CD4-positive, alpha-beta T cell treated with Interleukin-15 for 4 hours (primary cell): ENCODE data around the gene CTDSP2.
"Not testable (repeated sequence)": the region's sequence is repeated elsewhere in the genome, so short reads cannot be mapped to it uniquely, and the experiment has no call there.

Experiments used
- DNase-seq: peaks from one replicate; pipeline ENCODE4 v3.0.0-alpha.2; 2020; ENCODE audit warnings: low spot score

The CTDSP2 gene

DNA sequence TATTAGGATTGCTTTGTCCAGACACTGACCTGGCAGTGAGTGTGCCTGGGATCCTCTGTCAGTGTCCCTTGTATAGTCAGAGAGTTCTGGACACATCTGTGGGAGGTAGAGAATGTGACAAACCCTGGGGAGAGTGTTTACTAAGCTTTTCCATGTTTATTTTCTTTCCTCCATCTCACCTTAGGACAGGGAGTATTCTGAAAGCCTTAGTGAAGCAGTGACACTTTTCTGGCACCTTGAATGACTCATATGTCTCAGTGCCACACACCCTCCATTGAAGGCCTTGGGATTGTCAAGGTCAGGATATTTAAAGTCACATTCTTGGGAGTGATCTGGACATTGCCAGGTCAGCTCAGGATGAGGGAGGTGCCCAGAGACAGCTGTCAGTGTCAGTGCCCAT is 34.9 kb upstream of the CTDSP2 start:
- no peak for DNase-seq

DNA sequence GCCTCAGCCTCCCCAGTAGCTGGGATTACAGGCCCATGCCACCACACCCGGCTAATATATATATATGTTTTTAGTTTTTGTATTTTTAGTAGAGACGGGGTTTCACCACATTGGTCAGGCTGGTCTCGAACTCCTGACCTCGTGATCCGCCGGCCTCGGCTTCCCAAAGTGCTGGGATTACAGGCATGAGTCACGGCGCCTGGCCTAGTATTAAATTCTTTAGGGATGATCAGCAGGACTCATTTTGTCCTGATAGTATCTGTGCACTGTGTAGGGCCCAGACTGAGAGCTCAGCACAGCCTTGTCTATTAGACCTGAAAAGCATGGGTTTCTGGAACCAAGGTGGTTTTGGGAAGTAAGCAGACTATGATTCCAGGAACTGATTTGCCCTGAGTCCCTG is 34.5 kb upstream of the CTDSP2 start:
- not testable (repeated sequence) for DNase-seq

GRCh38 chr12:57877876-57878275 is 31.3 kb upstream of the CTDSP2 start:
- no peak for DNase-seq

- no peak for DNase-seq
Observed at GRCh38 chr12:57875753-57876547, 29.4 kb upstream of the CTDSP2 start.

DNA sequence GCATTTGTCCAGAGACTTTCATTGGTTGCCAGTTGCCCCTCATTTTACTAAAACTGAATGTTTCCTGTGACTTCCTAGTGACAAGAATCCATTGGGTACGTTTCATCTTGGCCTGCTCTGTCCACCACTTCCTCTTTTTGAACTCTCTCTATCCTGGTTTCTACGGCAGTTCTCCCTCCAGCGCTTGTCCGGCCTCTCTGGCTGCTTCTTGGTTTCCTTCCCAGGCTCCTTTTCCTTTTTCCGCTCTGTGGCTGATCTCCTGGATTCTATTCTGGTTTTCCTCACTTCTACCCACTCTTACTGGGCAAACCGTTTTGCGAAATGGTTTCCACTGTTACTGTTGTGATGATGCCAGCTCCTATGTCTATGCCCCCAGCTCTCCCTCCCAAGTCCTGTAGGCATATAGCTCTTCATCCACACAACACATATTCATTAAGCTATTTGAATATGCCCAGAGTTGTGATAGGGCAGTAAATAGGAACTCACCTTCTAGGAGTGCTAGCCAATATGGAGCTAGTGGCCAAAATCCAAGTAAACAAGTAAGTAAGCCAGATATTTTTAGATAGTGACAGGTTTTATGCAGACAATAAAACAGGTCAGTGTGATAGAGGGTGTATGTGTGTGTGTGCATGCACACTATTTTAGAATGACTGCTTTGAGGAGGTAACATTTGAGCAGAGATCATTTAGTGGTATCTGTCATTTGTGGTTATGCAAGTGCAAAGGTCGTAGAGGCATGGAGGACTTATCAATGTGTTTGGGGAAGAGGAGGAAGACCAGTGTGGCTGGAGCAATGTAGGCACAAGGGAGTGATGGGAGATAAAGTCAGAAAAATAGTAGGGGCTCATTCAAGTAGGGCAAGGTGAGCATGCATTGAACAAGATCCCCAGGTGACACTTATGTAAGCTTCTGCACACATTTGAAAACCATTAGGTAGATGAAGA is 27.9 kb upstream of the CTDSP2 start:
- DNase-seq, result no peak

GRCh38 chr12:57872362-57872761 is 25.8 kb upstream of the CTDSP2 start:
- no peak for DNase-seq

GRCh38 chr12:57869927-57870318 is 23.4 kb upstream of the CTDSP2 start:
- DNase-seq, result no peak

GRCh38 chr12:57869298-57869926 is 22.9 kb upstream of the CTDSP2 start:
- DNase-seq, result no peak

DNA sequence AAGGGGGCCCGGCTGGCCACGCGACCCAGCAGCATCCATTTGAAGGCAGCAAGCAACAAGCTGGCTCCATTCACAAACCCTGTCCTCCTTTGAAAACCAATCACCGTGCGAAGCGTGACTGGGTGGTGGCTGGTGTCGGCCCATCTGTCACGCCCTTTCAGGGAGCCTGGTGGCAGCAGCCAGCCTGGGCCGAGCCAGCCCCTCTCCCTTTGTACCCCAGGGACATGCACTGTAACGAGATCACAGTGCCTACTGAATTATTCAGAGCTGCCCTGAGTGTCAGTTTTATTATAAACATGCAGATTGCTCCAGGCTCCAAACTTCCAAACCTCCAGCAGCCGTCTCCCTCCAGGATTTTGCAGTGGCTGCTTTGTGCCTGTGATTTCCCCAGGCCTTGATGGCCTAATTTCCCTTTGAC is 22.3 kb upstream of the CTDSP2 start:
- no peak for DNase-seq

- DNase-seq, result no peak
Observed at GRCh38 chr12:57868221-57868620, 21.7 kb upstream of the CTDSP2 start.

GRCh38 chr12:57866308-57867019 is 19.9 kb upstream of the CTDSP2 start:
- no peak for DNase-seq

- DNase-seq, result peak; percentile 51
Observed at GRCh38 chr12:57865084-57865751, 18.7 kb upstream of the CTDSP2 start.

DNA sequence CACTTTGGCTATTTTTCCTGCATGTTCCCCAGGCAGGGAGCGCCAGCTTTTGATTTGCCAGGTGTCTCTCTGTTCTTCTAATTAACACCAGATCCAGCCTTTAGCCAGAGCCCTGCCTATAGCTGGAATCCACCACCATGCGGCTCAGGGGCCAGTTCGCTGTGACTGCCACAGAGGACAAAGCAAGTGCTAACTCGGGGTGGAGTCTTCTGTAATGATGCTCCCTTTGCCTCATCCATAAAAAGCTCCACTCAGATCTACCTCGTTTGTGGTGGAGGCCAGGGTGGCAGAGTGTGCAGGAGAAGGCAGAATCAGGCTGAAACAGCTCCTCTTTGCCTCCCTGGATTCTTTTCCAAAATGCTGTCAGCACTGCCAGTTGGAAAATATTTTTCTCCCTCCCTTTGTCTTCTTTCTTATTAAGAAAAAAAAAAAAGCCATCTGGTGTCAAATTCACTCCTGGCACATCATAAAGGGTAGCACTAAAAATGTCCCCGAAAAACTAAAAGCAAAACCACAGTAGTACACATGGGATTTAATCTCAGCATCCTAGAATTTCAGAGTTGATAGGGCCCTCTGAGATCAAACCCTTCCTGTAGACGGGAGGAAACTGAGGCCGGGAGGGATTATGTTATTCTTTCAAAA is 18.0 kb upstream of the CTDSP2 start:
- DNase-seq, result no peak

DNA sequence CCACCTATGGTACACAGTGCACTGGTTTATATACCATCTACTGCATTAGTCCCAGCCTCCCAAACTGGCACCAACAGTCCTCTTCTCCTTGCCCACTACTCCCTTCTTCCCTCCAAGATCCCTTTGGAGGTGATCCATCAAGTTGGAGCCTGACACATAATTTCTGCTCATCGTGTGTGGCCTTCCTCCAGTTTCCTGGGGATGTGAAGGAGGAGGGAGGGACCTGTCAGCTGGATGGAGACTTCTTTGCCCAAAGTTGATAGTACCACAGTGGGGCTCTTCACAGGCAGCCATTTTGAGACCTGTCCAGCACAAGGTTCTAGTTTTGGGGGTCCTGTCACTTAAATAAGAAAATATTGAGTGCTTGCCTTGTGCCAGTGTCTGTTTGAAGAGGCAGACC is 17.1 kb upstream of the CTDSP2 start:
- DNase-seq, result no peak

- DNase-seq, result no peak
Observed at GRCh38 chr12:57861967-57862366, 15.4 kb upstream of the CTDSP2 start.

DNA sequence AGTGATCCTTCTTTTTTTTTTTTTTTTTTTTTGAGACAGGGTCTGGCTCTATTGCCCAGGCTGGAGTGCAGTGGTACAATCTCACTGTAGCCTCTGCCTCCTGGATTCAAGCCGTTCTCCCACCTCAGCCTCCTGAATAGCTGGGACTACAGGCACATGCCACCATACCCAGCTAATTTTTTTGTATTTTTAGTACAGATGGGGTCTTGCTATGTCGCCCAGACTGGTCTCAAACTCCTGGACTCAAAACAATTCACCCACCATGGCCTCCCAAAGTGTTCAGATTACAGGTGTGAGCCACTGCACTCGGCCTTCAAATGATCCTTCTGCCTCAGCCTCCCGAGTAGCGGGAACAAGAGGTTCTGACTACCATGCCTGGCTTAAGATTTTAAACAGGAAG is 14.4 kb upstream of the CTDSP2 start:
- not testable (repeated sequence) for DNase-seq

GRCh38 chr12:57859121-57859520 is 12.6 kb upstream of the CTDSP2 start:
- no peak for DNase-seq

GRCh38 chr12:57858123-57858522 is 11.6 kb upstream of the CTDSP2 start:
- DNase-seq, result not testable (repeated sequence)

DNA sequence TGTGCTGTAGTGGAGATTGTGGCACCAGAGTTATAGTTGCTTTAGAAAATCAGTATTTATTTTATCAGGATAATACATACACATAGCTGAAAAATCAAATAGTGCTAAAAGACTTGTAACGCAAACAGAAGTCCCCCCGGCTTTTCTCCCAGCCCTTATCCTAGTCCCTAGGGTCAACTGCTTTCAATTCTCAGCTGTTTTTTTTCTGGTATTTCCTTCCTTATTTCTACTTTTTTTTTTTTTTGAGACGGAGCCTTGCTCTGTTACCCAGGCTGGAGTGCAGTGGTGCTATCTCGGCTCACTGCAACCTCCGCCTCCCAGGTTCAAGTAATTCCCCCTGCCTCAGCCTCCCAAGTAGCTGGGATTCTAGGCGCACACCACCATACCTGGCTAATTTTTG is 8.4 kb upstream of the CTDSP2 start:
- DNase-seq, result no peak

DNA sequence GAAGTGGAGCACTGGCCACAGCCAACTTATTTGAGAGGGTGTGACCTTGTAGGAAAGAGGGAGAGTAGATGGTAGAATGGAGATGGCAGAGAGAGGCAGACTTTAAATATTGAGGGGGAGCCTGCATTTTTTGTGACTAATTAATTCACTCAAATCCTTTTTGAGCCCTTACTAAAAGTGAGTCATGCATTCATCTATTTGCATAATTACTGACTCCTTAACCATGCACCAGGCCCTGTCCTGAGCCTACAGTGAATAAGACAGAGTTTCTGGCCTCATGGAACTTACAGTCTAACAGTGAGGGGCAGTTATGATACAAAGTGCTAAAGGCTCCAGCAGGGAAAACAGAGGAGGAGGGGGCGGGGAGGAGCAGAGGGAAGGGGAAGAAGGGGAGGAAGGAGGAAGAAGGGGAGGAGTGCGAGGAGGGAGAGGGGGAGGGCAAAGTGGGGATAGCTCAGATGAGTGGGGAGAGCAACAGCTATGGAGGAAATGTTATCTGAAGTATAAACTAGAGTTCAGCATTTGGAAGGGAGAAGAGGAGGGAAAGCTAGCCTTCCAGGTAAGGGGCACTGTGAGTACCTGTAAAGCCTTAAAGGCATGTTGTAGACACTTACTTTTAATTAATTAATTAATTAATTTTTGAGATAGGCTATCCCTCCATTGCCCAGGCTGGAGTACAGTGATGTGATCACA is 7.5 kb upstream of the CTDSP2 start:
- no peak for DNase-seq
